HK-2 (cell line): Measurements from ENCODE around the gene BUD13.
A peak's percentile ranks its signal among the peaks of the same experiment; 100 is the strongest.

Source experiments
- DNase-seq: peaks from one replicate; pipeline ENCODE4 v3.0.0-alpha.2; 2018; ENCODE audit not compliant: unreplicated experiment

The BUD13 gene

GRCh38 chr11:116792869-116793771 lies 20.3 kb upstream of the BUD13 start:
- no peak for DNase-seq

GRCh38 chr11:116792144-116792868 lies 19.5 kb upstream of the BUD13 start:
- no peak for DNase-seq

- no peak for DNase-seq
These were observed 19.0 kb upstream of the BUD13 start, which contains the start of gene APOA5 for GRCh38 chr11:116791813-116792143. APOA5 (minus strand) TSS chr11:116791879; CDS start chr11:116791860, 19 bp downstream.

- DNase-seq: peak; percentile 39
These were observed 18.4 kb upstream of the BUD13 start for GRCh38 chr11:116791002-116791812.

- no peak for DNase-seq
These were observed 17.6 kb upstream of the BUD13 start for GRCh38 chr11:116790167-116791001.

GRCh38 chr11:116788975-116789374 lies 16.2 kb upstream of the BUD13 start:
- DNase-seq: no peak

- DNase-seq: no peak
These were observed 15.7 kb upstream of the BUD13 start for GRCh38 chr11:116788534-116788933.

- DNase-seq: peak; percentile 63
These were observed 15.1 kb upstream of the BUD13 start, which contains the start of gene ZPR1 for GRCh38 chr11:116787786-116788486. ZPR1 (minus strand) TSS chr11:116788023; CDS start chr11:116787990, 33 bp downstream.

- no peak for DNase-seq
These were observed 14.6 kb upstream of the BUD13 start for GRCh38 chr11:116787436-116787785.

GRCh38 chr11:116786966-116787365 lies 14.2 kb upstream of the BUD13 start:
- no peak for DNase-seq

- DNase-seq: no peak
These were observed 13.5 kb upstream of the BUD13 start for GRCh38 chr11:116786326-116786725.

- no peak for DNase-seq
These were observed 9.9 kb upstream of the BUD13 start for GRCh38 chr11:116782728-116783127.

GRCh38 chr11:116778556-116778955 lies 5.8 kb upstream of the BUD13 start:
- no peak for DNase-seq

GRCh38 chr11:116777056-116777455 lies 4.3 kb upstream of the BUD13 start:
- no peak for DNase-seq

- no peak for DNase-seq
These were observed 3.8 kb upstream of the BUD13 start for GRCh38 chr11:116776522-116776984.

- no peak for DNase-seq
These were observed 3.2 kb upstream of the BUD13 start for GRCh38 chr11:116775975-116776374.

GRCh38 chr11:116774661-116775060 lies 1.9 kb upstream of the BUD13 start:
- no peak for DNase-seq

- no peak for DNase-seq
These were observed 663 bp upstream of the BUD13 start for GRCh38 chr11:116773203-116774097.

GRCh38 chr11:116771935-116772334 lies 852 bp downstream of the BUD13 start:
- DNase-seq: no peak
